Vagina (tissue), 2 donors: ENCODE results near the gene PHC2.

ENCODE experiments used
- CTCF ChIP-seq, 3 experiments: fragments of 450-650 bp in 2 of 3; fragments of 200-600 bp in 1 of 3; sonication (generic) in 1 of 3; IDR thresholded peaks; one replicate each; pipeline ENCODE4 v1.5.1; 2017 to 2019; ENCODE audit warnings: antibody characterized with exemption in 3 of 3, mild to moderate bottlenecking in 2 of 3, moderate library complexity in 2 of 3
- POLR2AphosphoS5 ChIP-seq, 2 donors: sonication (generic); formaldehyde crosslinking; IDR thresholded peaks; one replicate each; pipeline ENCODE4 v1.9.0; 2017; ENCODE audit warnings: antibody characterized with exemption in 2 of 2, mild to moderate bottlenecking in 2 of 2, low read depth in 1 of 2; ENCODE audit not compliant: insufficient read depth in 1 of 2

GRCh38 chr1:33438364-33439160 is 7.7 kb upstream of the PHC2 start:
- TF ChIP-seq CTCF (IDR thresholded peaks at IDR 0.05) = no peak
- no peak for TF ChIP-seq POLR2AphosphoS5 (IDR thresholded peaks at IDR 0.05; ENCODE audit: insufficient read depth in 1 of 2, low read depth in 1 of 2)
